ENCODE results near the gene PHTF2. TPM values are rescaled to one million over a fixed set of nuclear protein-coding genes. Genes with fewer than 3 reads are reported as not detected.

Gene PHTF2
- total and polyA plus RNA-seq, 12 donors = 12.8 to 29.1 (median 25.1) TPM

DNA sequence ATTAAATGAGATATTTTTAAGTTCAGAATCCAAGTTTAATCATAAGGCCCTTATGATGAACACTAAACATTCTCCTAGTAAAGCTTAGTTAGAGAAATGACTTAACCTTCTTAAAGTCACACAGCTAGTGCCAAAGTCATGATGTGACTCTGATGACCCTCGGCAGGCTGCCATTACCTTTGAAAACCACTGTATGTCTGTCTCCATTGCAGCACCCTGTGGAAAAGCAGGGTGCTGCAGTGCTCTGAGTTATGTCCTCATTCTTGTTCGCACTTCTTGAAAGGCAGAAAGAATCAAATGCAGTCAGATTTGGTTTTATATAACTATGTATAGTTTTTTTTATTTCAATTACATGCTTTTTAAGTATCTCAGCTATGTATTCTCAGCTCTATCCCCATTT lies 105.0 kb downstream of the PHTF2 start:
- TF ChIP-seq, protein P1, sequence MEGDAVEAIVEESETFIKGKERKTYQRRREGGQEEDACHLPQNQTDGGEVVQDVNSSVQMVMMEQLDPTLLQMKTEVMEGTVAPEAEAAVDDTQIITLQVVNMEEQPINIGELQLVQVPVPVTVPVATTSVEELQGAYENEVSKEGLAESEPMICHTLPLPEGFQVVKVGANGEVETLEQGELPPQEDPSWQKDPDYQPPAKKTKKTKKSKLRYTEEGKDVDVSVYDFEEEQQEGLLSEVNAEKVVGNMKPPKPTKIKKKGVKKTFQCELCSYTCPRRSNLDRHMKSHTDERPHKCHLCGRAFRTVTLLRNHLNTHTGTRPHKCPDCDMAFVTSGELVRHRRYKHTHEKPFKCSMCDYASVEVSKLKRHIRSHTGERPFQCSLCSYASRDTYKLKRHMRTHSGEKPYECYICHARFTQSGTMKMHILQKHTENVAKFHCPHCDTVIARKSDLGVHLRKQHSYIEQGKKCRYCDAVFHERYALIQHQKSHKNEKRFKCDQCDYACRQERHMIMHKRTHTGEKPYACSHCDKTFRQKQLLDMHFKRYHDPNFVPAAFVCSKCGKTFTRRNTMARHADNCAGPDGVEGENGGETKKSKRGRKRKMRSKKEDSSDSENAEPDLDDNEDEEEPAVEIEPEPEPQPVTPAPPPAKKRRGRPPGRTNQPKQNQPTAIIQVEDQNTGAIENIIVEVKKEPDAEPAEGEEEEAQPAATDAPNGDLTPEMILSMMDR (IDR thresholded peaks at IDR 0.05) = peak in 3 of 9 donors; percentile 18 to 32 (median 30)
- WGBS, 2 donors = 83 to 94% methylated on average over 2 of the region's 2 CpGs
- H3K4me1 ChIP-seq = peaks cover 0 to 10% (median 0%) of the 10 kb centered on the region in 9 donors
- H3K4me3 ChIP-seq = no peak overlapping the region
- H3K9me3 ChIP-seq = no peaks in the 10 kb centered on the region
- DNase-seq (no peak), ATAC-seq (peak in 3 of 8 donors; percentile 27 to 60 (median 55))
- no peaks in the 10 kb centered on the region for H3K27me3 ChIP-seq
- intact Hi-C loops (cut with DNase I) = loop anchor here in 2 of 10 donors (10.0 kb wide), 2 partner anchors 99 to 109 kb away; partner anchors contain the start of genes PHTF2 (in 1 of the 2) and TMEM60 (in 1 of the 2)
- peaks cover 0 to 30% (median 0%) of the 10 kb centered on the region in 9 donors for H3K36me3 ChIP-seq
- H3K27ac ChIP-seq = no peak overlapping the region

DNA sequence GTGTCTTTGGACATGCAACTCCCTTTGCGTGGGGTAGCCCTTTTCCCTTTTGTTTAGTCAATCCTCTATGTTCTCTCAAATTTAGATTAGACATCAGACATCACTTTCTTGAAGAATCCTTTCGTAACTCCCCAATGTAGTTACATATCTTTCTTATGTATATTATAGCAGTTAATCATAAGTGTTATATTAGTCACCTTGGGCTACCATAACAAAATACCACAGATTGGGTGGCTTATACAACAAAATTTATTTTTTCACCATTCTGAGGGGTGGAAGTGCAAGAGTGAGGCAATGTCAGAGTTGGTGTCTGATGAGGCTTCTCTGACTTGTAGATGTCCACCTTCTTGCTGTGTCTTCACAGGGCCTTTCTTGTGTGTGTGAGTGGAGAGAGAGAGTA lies 105.7 kb downstream of the PHTF2 start:
- peaks cover 0 to 10% (median 0%) of the 10 kb centered on the region in 9 donors for H3K4me1 ChIP-seq
- no peaks in the 10 kb centered on the region for H3K27me3 ChIP-seq
- DNase-seq = no peak
- intact Hi-C loops (cut with DNase I) = loop anchor here in 2 of 10 donors (10.0 kb wide), 2 partner anchors 99 to 109 kb away; partner anchors contain the start of genes PHTF2 (in 1 of the 2) and TMEM60 (in 1 of the 2)
- H3K27ac ChIP-seq = no peak overlapping the region
- TF ChIP-seq, protein P1 (IDR thresholded peaks at IDR 0.05) = no peak
- WGBS, 2 donors = 94 to 97% methylated on average over 2 of the region's 2 CpGs
- H3K9me3 ChIP-seq = no peaks in the 10 kb centered on the region
- H3K36me3 ChIP-seq = peaks cover 0 to 30% (median 0%) of the 10 kb centered on the region in 9 donors
- no peak overlapping the region for H3K4me3 ChIP-seq
- no peak for ATAC-seq

DNA sequence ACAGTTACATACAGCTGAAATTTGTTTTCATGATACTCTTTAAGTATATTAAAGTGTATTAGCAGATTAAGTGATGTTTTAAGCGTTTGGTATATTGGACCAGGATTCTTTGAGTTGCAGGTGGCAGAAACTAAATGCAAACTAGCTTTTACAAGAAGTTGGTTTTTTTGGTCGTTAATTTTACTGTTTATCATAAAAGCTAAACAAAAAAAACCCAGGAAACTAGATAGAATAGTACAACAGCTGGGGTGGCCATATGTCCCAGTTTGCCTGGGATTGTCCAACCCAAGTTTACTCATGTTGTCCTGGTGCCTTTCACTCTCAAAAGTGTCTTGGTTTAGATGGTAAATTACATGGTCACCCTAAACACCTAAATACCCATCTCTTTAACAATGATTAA lies 108.7 kb downstream of the PHTF2 start:
- no peaks in the 10 kb centered on the region for H3K27me3 ChIP-seq
- ATAC-seq (no peak), DNase-seq (no peak)
- TF ChIP-seq, protein P1 (IDR thresholded peaks at IDR 0.05) = no peak
- H3K4me1 ChIP-seq = peaks cover 0 to 10% (median 0%) of the 10 kb centered on the region in 9 donors
- intact Hi-C loops (cut with DNase I) = loop anchor here in 2 of 10 donors (10.0 kb wide), 2 partner anchors 102 to 112 kb away; partner anchors contain the start of genes PHTF2 (in 1 of the 2) and TMEM60 (in 1 of the 2)
- H3K36me3 ChIP-seq = peaks cover 0 to 27% (median 0%) of the 10 kb centered on the region in 9 donors
- no peak overlapping the region for H3K4me3 ChIP-seq
- H3K27ac ChIP-seq = no peak overlapping the region
- no peaks in the 10 kb centered on the region for H3K9me3 ChIP-seq
- WGBS, 2 donors = 85 to 91% methylated on average over 2 of the region's 2 CpGs

DNA sequence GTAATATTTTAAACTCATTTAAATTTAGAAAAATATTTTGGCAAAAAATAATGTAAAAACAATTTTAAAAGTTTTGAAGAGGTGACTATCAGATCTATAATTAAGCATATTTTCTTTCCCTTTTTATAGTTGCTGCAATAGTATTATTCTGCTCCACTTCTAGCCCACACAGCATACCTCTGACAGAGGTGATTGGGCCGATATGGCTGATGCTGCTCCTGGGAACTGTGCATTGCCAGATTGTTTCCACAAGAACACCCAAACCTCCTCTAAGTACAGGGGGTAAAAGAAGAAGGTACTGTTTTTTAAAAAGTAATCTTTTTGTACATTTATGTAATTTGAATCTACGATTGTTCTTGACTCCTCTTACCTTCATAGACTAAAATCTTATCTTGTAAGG lies 110.1 kb downstream of the PHTF2 start:
- H3K4me1 ChIP-seq = peaks cover 0 to 10% (median 0%) of the 10 kb centered on the region in 9 donors
- H3K4me3 ChIP-seq = no peak overlapping the region
- TF ChIP-seq, protein P1 (IDR thresholded peaks at IDR 0.05) = no peak
- no peak overlapping the region for H3K27ac ChIP-seq
- no peaks in the 10 kb centered on the region for H3K9me3 ChIP-seq
- intact Hi-C loops (cut with DNase I) = loop anchor here in 2 of 10 donors (10.0 kb wide), 2 partner anchors 104 to 114 kb away; partner anchors contain the start of genes PHTF2 (in 1 of the 2) and TMEM60 (in 1 of the 2)
- DNase-seq = no peak
- ATAC-seq = no peak
- no peaks in the 10 kb centered on the region for H3K27me3 ChIP-seq
- WGBS, 2 donors = 89 to 90% methylated on average over 2 of the region's 2 CpGs
- H3K36me3 ChIP-seq = peaks cover 0 to 24% (median 0%) of the 10 kb centered on the region in 9 donors
